Measurements from ENCODE around the gene VPS26B.
"Not testable (repeated sequence)": the region's sequence is repeated elsewhere in the genome, so short reads cannot be mapped to it uniquely, and the experiment has no call there.

The VPS26B gene

DNA sequence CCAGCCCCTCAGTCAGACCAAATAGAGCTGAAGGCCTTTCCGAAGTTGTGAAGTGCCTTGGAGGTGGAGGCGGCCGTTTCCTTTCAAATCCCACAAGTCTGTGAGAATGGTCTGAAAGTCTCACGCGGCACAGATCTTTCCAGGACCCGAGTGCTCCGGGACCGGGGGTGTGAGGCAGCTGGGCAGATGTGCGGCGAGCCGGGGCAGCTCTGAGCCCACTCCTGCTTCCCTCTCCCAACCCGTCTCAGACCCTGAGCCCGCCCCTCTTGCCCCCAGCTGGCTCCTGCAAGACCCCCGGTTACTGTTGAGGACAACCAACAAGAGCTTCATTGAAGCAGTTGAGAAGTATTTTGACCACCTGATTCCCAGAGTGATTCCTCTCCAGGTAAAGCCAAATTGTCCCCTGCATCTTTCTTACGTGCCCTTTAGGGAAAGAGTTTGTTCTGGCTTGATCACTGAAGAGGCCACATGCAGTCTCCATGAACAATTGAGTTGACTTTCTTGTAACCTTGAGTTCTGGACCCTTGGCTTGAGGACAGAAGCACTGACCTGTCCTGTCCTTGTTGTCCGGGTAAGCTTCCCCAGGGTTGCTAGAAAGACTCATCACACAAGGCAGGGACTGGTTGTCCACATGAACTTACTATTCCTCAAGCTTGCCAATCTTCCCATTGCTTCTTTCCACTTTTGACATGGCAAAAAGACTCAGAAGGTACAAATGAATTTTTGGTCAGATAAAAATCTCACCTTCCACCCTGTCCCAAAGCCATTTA is 59.2 kb downstream of the VPS26B start:
- DNase-seq, result no peak

DNA sequence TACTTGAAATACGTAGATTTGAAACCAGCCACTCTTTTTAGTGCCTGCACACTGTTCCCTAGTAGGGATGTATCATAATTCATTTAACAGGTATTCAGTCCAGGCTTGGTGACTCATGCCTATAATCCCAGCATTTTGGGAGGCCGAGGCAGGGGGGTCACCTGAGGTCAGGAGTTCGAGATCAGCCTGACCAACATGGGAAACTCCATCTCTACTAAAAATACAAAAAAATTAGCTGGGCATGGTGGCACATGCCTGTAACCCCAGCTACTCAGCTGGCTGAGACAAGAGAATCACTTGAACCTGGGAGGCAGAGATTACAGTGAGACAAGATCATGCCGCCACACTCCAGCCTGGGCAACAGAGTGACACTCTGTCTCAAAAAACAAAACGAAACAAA is 59.9 kb downstream of the VPS26B start:
- DNase-seq, result not testable (repeated sequence)

DNA sequence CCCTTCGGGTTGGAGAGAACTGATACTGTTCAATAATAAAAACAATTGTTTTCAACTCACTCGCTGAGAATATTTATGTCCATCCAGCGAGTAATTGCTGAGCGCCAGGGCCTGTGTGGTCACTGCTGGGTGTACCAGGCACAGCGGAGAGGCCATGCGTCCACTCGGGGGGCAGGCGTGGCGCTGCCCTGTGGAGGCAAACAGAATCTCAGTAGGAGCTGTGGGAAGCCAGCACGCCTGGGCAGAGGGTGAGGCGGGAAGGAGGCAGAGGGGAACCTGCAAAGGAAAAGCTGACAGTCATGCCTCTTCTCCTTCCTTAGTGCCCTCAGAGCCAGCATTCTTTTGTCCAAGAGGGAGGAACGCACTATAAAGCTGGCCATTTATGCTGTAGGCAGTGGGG is 63.1 kb downstream of the VPS26B start:
- DNase-seq, result no peak

DNA sequence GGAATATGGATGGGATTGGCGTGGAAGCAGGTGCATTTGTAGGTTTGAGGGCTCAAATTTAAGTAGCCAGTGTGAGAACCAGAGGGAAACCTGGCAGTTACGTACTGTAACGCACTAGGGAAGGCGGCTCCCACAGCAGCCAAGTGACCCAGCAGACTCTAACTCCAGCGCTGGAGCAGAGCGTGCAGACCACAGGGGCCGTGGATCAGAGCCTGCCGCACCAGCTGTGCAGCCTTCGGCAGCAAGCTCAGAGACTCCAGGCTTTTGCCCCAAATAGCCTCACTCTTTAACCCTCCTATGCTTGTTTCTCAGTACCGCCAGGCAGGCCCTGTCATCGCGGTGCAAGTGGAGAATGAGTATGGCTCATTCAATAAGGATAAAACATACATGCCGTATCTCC is 64.0 kb downstream of the VPS26B start:
- no peak for DNase-seq

DNA sequence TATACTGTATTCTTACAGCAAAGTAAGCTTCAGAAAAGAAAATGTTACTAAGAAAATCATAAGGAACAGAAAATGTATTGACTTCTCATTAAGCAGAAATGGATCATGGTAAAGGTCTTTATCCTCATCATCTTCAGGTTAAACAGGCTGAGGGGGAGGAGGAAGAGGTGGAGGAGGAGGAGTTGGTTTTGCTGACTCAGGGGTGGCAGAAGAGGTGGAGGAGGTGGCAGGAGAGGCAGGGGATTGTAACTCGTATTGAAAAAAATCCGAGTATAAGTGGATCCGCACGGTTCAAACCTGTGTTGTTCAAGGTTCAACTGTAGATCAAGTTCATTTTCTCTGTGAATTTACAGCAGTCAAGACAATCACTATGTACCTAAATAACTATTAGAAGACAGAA is 64.7 kb downstream of the VPS26B start:
- DNase-seq, result no peak

DNA sequence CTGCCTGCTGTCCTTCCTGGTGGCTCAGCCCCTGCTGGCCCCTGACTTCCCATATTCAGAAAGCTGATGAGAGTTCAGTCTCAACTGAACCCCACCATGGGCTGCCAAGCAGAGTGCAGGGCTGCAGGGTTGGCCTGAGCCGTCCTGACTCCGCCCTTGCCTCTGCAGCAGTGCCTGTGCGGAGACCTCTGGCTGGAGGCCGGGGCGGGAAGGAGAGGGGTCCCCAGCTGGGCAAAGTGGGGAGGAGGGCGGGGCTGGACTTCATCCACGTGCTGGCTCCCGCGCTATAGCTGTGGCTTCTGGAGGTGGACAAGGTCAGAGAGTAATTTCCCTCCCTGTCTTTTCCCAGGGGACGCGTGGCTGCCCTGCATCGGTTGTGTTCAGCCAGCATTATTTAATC is 65.3 kb downstream of the VPS26B start:
- no peak for DNase-seq

DNA sequence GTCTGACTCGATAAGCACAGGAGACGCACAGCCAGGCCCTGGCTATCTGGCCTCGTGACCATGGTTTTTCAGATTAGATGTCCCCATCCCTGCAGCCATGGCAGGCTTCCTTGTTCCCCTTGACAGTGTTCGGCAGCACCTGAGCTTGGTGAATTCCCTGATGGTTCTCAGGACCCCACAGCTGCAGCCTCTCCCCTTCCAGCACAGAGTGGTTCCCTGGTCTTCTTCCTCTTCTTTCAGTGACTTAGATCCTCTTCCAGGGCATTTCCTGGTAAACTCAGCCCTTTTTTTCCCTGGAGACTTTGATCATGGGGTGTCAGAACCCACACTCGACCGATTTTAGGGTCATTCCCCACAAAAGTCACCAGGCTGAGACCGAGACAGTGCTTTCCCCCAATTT is 66.2 kb downstream of the VPS26B start:
- no peak for DNase-seq

DNA sequence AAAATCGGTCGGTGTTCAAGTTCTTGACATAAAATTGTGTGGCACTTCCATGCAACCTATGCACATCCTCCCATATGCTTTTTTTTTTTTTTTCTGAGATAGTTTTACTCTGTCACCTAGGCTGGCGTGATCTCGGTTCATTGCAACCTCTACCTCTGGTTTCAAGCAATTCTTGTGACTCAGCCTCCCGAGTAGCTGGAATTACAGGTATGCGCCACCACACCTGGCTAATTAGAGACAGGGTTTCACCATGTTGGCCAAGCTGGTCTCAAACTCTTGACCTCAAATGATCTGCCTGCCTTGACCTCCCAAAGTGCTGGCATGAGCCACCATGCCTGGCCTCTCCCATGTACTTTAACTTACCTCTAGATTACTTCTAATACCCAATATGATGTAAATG is 66.7 kb downstream of the VPS26B start:
- DNase-seq, result no peak

DNA sequence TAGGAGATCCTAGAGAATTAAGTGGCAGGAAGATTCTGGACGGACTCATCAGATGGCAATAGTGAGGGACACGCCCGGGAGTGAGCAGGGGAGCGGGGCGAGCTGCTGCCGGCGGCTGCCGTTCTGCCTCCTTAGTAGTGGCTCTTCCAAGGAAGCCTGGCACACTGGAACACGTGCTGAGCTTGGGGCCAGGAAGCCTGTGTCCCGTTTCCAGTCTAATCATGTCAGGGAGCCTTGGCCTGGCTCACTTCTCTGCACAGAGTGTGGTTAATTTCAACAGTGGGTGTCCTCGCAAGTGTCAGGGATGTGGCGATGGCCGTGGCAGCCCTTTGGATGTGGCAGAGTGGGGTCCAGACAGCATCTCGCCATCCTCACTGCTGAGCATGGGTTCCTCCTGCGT is 68.2 kb downstream of the VPS26B start:
- DNase-seq, result no peak

DNA sequence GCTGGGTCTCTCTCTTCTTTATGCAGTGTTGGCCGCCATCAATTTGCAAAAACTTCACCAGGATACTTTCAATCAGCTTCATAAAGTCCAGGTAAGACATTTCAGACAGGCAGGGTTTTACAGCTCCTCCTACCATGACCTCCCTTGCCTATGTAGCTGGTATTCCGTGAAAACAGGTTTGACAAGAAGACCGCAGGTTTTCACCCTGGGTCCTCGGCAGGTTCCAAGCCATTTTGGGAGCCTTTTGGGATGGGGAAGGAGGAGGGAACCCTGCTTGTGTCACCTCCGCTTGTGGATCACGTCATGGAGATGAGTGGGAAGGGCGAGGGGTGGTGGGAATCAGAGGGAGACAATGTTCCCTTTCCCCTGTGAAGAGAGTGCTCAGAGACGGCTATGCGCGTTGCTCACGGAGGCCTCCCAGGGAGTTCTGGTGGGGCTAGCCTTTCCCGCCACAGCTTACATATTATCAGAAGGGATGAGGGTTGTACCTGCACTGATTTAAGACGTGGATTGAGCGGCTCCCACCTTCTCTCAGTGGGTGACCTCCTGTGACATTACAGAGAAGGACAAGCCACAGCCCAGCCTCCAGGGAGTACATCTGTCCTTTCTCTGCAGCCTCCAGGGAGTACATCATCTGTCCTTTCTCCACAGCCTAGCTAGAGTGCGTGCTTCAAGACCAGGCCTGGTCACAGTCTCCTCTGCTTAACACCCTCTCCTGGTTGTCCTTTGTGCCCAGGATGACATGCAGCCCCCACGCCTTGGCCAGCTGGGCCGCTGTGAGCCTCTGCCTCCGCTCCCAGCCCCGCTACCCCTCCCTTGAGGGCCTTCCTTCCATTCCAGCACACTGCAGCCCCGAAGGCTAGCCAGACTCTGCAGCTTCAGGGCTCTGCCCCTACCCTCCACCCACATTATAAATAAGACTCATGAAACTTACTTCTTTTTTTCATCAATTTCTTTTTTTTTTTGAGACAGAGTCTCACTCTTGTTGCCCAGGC is 68.9 kb downstream of the VPS26B start:
- no peak for DNase-seq

DNA sequence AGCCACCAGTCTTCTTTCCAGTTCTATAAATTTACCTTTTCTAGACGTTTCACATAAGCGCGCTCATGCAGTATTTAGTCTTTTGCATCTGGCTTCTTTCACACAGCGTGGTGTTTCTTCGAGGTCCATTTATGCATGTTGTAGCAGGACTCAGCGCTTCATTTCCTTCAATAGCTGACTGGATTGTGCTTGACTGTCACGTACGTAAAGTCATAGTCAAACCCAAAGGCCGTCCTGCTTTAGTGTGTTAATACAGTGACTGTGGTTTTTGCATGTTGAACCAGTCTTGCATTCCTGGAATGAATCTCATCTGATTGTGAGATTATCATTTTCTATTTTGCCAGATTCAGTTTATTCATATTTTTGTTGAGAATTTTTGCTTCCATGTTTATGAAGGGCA is 70.2 kb downstream of the VPS26B start:
- no peak for DNase-seq

All from NCI-H2171 treated with DMSO at 0.1 percent for 48 hours (cell line).